ENCODE measurements around the gene APOO.

- no peak for TF ChIP-seq CTCF (IDR thresholded peaks at IDR 0.05)
- no peak for TF ChIP-seq POLR2A (IDR thresholded peaks at IDR 0.05)
Observed at GRCh38 chrX:23799469-23800065, 108.2 kb downstream of the APOO start.
